Stimulated activated CD8-positive, alpha-beta memory T cell treated with anti-CD3 and anti-CD28 coated beads, Interleukin-2, amount 100 ng/mL, for 1 hour (primary cell): Measurements from ENCODE around the gene IFI27.
"Not testable (repeated sequence)": the region's sequence is repeated elsewhere in the genome, so short reads cannot be mapped to it uniquely, and the experiment has no call there.

Experiments used
- DNase-seq, 2 donors: peaks; one replicate each; pipeline ENCODE4 v3.0.0-alpha.2; 2020; ENCODE audit warnings: low read depth in 2 of 2

The IFI27 gene

DNA sequence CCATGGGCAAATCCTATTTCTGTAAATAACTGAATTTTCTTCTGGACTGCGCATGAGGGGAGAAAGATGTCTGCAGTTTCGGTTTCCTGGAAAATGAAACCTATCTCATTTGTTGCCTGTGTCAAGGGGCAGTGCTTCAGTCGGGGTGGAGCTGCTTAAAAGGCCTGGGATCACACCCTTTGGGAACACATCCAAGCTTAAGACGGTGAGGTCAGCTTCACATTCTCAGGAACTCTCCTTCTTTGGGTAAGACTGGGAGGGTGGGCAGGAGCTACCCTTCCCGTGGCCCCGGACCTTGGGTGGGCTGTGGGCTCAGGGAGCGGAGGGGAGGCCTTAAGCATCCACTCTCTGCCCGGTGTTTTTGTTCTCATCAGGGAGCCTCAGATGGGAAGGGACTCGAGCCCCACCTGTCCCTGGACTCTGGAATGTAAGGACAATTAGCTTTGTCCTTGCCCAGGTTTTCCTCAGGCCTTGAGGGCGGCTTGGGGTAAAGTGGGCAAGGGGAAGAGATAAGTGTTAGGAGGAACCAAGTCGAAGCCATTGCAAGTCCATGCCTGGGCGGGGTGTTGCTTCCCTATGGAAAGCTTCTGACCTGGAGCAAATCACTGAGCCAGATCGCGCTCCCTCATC, at the start of gene IFI27:
Gene IFI27, plus strand, starts transcription at position 185 of the 630 bp plus-strand sequence.
- no peak for DNase-seq

DNA sequence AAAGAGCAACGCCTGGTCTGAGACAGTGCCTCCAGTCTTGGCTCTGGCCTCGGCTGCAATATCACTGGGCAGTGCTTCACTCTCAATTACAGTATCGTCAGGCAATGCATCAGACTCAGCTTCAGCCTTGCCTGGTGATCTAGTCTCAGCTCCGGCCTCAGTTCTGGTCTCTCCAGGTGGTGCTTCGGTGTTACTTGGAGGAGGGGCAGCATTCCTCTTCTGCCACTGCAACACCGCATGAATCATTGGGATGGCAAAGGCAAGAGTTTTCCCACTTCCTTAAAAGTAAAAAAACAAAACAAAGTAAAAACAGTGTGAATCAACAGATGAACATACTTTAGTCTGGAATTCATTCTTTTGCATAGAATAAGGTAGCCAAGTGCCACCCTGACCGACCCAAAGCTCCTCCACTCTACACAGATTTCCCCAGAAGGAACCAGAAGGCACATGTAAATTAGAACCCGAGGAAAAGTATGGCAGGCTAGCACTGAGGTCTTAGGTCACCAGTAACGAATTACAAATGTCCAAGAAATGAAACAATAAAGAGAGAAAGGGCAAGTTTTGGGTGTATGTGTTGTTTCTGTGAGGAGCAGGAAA, 48.1 kb upstream of the IFI27 start:
- DNase-seq: no peak

DNA sequence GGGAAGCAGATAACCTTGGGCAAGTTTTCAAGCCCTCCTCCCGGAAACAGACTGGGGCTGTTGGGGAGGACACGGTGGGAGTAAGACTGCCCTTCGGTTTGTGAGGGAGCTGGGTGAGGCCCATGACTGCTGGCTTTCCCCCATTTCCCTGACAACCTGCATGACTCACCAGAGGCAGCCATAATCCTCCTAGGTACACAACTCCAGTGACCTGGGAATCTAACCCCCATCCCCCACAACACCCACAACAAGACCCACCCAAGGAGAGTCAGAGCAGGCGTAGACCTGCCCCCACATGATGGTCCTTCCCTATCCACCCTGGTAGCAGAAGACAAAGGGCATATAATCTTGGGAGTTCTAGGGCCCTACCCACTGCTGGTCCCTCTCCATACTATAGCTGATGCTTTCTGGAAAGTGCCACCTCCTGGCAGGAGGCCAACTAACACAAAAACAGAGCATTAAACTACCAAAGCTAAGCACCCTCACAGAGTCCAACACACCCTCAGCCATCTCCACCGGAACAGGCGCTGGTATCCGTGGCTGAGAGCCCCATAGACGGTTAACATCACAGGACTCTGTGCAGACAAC, 44.4 kb upstream of the IFI27 start:
- no peak for DNase-seq

DNA sequence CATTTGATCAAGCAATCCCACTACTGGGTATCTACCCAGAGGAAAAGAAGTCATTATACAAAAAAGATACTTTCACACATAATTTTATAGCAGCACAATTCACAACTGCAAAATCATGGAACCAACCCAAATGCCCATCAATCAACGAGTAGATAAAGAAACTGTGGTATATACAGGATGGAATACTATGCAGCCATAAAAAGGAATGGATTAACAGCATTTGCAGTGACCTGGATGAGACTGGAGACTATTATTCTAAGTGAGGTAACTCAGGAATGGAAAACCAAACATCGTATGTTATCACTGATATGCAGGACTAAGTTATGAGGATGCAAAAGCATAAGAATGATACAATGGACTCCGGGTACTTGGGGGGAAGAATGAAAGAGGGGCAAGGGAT, 38.5 kb upstream of the IFI27 start:
- DNase-seq: not testable (repeated sequence)

DNA sequence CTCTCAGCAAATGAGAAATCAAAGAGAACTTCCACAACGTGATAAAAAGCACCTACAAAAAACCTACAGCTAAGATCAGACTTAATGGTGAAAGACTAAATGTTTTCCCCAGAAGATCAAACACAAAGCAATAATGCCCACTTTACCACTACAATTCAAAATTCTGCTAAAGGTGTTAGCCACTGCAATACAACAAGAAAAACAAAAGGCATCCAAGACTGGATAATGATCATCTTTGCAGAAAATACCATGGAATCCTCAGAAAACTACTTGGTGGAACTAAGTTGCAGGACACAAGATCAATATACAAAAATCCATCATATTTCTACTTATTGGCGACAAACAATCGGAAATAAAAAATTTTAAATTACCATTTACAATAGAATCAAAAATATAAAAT, 36.0 kb upstream of the IFI27 start:
- DNase-seq: no peak

DNA sequence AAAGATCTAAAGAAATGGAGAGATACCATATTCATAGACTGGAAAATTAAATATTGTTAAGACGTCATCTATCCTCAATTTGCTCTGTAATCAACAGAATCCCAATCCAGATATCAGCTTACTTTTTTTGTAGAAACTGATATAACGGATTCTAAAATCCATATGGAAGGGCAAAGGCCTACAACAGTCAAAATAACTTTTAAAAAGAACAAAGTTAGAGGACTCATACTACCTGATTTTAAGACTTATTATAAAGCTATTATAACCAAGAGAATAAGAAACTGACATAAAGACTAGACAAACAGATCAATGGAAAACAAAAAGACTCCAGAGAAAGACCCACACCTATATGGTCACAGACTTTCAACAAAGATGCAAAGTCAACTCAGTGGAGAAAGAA, 35.5 kb upstream of the IFI27 start:
- DNase-seq: no peak

DNA sequence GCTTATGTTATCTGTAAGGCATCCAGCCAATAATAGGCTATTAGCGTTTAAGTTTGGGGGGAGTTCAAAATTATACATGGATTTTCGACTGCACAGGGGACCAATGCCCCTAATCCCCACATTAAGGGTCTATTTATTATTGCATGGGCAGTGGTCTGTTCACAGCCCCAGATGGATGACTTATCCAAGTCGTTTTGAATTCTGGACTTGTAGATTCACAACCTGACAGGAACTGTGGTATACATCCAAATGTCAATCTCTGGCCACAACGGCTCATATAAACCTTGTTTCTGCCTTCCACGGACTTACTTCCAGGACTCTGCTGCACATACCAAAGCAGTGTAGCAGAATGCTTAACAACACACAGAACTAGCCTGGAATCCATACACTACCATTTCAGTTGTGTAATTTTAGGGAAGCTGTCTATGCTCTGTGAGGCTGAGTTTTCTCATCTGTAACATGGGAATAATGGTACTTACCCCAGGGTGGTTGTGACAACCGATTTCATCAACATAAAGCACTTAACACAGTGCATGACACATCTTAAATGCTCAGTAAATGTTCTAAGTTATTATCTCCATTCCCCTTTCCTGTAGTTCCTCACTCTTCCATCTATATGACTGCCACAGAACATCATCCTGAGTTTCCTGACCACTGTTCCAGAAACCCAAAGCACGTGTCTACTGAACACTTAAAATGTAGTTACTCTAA, 33.3 kb upstream of the IFI27 start:
- no peak for DNase-seq

DNA sequence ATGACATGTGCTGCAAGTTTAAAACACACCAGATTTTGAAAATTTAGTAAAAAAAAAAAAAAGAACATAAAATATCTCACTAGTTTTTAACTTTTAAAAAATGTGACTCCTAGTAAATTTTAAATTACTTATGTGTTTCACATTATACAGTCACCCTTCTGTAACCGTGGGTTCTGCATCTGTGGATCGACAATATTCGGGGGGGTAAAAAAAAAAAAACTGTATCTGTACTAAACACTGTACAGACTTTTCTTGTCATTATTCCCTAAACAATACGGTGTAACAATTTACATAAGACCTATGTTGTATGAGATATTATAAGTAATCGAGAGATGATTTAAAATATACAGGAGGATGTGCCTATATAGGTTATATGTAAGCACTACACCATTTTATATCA, 32.7 kb upstream of the IFI27 start:
- no peak for DNase-seq

DNA sequence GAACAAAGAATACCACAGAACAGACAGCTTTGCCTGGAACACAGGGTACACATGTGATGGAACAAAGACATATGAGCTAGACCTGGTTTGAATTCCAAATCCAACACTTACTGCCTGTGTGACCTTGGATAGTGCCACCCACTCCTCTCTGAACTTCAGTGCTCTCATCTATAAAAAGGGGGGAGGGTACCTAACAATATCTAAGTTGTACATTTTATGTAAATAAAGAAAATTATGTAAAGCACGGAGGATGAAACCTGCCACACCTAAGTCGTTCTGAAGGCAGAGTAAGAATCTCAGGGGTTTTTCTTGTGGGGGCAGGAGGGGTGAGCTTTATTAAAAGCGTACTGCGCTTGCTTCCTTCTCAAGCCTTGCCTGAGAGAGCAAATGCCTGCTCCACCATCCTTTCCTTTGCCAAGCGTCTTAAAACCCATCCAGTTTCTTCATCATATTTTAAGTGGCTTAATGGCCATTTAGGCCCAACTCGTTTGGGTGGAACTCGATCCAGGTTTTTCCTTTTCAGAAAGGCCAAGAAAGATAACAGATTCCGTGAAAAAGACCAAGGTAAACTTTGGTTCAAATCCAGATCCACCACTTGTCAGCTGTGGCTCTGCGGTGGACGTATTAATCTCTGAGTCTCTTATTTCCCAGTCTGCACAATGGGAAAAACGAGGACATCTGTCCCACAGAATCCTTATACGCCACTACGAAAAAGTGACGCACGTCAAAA, 30.5 kb upstream of the IFI27 start:
- DNase-seq: no peak

DNA sequence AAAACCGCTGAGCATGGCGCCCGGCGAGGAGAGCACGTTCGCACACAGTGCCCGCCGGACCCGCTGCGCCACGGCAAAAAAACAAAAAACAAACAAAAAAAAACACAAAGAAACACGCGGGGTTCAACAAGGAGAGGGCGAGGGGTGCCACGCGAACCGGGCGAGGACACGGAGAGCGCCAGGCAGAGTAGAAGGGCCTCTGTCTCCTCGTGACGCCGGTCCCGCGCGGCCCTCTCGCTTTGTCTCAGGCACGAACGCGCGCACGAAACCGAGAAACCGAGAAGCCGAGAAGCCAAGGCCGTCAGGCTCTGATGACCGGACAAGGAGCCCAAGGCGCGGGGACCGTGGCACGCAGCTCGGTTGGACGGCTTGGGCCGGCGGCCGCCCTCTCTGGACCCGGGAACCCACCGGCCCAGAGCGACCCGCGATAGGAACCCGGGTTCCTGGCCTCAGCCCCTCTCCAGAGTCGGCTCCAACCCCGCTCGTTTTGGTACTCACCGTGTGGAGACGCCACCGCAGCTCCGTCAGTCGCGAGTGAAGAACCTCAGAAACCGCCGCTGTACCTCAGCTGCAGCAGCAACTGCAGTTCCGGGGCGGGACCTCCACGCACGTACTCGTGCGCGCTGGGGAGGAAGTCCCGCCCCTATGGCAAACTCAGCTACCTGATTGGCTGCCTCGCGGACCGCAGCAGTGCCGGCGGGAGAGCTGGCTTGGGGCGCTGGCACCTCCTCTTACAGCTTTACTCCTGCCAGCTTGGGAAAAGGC, 29.7 kb upstream of the IFI27 start, which contains the start of the genes DDX24 and IFI27L1:
Gene DDX24, minus strand, starts transcription at position 582 of the 765 bp plus-strand sequence. CDS start 1,460 bp downstream, outside the sequence.
Gene IFI27L1, plus strand, starts transcription at position 690 of the 765 bp plus-strand sequence. CDS start 15,628 bp downstream, outside the sequence.
- peak; percentile 93 for DNase-seq

DNA sequence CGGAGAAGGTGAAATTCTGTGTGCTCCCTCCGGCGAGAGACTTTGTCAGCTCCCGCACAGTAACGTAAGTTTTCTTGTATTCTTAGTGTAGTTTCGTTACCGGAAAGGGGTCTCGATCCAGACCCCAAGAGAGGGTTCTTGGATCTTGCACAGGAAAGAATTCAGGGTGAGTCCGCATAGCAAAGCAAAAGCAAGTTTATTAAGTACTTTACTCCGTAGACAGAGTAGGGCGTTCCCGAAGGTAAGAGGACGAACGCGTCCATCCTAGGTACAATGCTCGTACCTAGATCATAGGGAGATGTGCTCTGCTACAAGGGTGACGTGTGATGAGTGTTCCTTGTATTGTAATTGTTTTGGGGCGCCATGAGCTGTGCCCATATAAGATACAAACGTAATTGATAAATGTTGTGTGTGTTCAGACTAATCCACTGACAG, 29.1 kb upstream of the IFI27 start:
- no peak for DNase-seq

DNA sequence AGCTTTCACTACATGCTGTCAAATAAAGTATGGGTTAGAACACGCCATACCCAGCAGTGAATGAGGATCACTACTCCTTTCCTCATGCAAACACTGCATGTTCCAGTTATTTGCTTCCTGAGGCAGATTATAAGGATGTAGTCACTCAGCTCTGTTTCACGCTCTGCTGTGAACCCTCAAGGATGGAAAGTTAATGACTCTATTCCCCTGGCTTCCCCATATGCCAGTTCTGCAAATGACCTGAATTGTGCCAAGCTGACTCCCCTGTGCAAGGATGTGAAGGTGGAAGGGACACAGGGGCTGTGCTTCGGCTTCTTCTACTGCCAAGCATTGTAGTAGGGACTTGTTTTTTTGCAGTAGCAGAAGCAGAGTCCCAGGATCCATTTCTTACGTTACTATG, 22.6 kb upstream of the IFI27 start:
- no peak for DNase-seq

DNA sequence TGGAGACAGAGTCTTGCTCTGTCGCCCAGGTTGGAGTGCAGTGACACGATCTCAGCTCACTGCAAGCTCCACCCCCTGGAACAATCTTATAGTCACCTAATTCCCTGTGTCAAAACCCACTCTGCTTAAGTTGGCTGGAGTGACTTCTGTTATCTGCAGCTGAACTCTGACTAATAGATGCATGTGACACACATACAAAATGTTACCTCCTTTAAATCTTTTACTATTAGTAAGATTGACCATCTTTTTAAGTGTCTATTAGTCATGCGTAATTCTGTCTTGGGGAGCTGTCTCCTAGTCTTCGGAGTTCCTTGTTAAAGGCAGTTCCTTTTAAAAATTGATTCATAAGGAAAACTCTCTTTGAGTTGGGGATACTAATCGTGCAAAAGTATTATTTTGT, 22.0 kb upstream of the IFI27 start:
- DNase-seq: no peak

DNA sequence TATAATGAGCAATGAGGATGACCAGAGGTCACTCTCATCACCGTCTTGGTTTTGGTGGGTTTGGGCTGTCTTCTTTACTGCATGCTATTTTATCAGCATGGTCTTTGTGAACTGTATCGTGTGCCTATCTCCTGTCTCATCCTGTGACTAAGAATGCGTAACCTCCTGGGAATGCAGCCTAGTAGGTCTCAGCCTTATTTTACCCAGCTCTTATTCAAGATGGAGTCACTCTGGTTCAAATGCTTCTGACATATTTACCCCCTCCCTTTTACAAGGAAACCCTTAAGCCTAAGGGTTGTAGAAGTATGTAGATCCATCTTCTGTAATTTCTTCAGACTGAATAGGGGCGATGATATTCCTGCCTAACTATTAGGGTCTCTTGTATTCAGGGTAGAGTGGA, 21.1 kb upstream of the IFI27 start:
- DNase-seq: no peak

DNA sequence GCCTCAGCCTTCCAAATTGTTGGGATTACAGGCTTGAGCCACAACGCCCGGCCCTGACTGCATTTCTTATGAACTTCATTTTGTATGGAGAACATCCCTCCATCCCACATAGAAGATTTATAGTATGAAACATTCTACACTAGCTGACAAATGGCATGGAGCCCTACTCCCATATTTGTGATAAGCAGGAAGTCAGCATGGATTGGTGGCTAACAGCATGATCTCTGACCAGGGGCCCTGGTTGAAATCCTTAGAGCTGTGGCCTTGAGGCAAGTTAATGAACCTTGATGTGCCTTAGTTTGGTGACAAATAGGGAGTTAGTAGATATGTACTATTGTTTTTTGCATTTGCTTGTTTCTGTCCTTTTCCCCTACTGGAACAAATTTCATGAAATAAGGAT, 17.1 kb upstream of the IFI27 start:
- no peak for DNase-seq

DNA sequence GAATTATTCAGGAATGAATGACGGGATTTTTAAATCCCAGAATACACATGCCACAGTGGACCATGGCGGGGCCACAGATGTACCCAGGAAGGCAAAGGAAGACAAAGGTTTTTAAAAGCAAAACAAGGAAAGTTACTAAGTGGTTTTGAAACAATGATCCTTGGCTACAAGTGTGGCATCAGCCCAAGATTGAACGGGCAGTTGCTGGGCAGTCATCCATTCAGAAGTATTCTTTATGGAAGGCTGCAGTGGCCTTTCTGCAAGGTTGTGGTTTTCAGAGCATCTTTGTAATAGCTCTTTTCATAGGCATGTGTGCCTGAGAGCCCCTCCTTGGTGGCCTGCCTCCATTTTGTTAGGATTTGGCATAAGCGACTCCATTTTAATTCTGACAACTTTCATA, 13.4 kb upstream of the IFI27 start:
- no peak for DNase-seq

DNA sequence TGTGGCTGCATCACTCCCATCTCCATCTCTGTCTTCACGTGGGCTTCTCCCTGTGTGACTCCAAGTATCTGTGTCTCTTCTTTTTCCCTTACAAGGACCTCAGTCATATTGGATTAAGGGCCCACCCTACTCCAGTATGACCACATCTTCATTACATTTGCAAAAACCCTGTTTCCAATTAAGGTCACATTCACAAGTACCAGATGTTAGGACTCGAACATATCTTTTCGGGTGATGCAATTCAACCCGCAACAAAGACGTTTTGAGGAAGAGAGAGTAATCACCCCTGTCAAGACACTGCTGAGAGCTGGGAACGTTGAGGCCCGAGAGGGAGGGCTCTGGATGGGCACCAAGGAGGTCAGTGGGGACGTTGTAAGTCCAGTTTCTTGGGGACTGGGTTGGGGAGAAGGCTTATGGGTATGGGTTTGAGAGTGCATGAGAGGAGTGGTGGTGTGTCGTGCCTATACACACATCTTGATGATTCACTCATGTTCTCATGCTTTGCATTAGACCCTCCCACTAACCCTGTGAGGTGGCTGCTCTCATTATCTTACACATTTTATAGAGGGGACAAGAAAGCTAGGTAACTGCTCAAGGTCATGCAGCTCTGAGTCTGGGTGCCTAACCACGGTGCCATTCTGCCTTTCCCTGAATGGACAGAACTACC, 12.1 kb upstream of the IFI27 start:
- no peak for DNase-seq

DNA sequence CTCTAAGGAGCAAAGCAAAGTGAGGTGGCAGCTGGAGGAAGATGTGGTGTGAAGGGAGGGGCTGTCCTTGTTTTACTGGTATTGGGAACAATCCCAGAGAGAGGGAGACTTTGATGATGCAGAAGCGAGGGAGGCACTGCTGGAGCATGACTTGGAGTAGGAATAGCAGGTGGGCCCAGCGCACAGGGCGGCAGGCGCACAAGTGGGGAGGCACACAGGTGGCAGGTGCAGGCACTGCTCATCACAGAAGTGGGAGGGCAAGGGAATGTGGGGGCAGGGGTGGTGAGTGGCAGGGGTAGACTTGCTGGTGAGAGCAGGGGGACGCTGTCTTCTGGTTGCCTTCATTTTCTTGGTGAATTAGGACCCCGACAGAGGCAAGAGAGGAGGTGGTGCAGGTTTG, 11.5 kb upstream of the IFI27 start:
- DNase-seq: no peak

DNA sequence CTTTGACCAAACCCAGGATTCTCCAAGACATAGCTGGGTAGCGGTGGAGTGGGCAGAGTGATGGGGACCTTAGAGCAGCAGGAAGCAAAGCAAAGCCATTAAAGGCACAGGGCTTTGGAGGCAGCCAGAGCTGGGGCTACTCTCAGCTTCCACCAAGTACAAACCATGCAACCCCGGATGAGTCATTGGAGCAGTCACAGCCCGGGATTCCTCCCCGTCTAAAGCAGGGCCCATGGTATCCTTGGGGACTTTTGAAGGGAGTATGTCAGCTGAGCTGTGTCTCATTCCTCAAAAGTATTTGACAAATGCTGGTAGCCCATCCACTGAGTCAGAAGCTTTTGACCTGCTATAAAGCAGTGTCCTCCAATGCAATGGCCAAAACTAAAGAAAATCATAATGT, 9.7 kb upstream of the IFI27 start:
- no peak for DNase-seq

DNA sequence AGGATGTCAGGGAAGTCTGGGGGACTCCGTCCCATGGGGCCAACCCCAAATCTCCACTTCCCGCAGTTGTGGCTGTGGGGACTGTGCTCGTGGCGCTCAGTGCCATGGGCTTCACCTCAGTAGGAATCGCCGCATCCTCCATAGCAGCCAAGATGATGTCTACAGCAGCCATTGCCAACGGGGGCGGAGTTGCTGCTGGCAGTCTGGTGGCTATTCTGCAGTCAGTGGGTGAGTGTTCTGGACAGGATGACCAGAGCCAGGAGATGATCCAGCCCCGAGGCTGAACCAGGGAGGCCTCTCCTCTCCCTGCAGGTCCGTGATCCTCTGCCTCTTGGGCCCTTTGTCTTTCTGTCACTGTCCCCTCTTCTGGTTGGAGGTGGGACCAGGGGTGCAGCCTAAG, 8.8 kb upstream of the IFI27 start:
- DNase-seq: no peak
